ENCODE measurements around the gene IGF2.

IGF2 gene

DNA sequence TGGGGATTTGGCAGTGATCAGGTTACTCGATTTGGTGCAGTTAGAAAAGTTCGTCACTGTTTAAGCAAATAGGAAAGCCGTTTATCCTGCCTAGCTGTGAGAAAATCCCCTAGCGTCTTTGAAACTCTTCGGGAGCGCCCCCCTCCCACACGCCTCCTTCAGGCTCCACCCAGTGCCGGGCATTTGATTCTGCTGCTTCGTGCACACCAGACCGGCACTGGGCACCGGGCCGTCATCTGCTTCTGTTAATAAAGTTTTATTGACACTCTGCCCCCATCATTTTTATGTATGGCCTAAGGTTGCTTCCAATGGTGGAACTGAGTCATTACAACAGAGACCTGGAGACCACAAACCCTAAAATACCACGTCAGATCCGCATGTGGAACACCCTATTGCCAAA is 50.9 kb downstream of the IGF2 start:
- Mint-ChIP-seq H3K27ac (no peak overlapping the region), H3K4me1 (ENCODE audit: low read depth) (no peaks in the 10 kb centered on the region), H3K4me3 (no peak overlapping the region), H3K9me3 (peaks cover 11% of the 10 kb centered on the region), H3K36me3 (ENCODE audit: low read depth) (no peaks in the 10 kb centered on the region), H3K27me3 (ENCODE audit: low read depth) (peaks cover 9% of the 10 kb centered on the region)

DNA sequence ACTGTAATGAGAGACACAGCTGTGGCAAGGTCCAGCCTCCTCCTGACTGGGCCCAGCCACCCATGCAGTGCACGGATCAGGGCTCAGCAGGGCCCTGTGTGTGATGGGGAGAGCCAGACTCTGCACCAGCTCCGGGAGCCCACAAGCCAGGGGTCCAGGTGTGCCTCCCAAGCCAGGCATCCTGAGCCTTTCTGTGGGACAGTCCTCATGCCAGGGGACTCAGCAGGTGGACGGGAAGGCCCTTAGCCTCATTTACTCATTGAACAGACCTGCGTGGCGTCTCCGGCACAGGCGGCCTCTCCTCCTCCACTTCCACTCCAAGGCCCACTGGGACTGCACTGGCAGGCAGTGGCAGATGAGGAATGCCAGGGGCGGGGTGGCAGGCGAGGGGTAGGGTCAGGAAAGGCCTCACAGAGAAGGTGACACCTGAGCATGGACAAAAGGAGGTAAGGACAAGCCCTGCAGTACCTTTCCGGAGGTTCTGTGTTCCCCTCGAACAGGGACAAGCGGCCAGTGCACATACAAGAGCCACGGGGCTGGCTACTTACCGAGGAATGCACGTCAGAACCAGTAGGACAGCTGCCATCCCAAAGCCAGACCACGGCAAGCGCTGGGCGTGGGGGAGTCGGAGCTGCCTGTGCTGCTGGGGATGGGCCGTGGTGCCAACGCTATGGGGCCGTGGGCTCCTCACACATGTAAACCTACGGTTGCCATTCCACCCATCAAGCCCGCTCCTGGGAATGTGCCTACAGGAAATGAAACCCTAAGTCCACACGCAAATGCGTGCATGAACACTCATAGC is 52.7 kb downstream of the IGF2 start:
- H3K4me3 Mint-ChIP-seq, result no peak overlapping the region
- peaks cover 11% of the 10 kb centered on the region for H3K27me3 Mint-ChIP-seq (ENCODE audit: low read depth)
- H3K27ac Mint-ChIP-seq, result no peak overlapping the region
- no peaks in the 10 kb centered on the region for H3K36me3 Mint-ChIP-seq (ENCODE audit: low read depth)
- H3K4me1 Mint-ChIP-seq (ENCODE audit: low read depth), result no peaks in the 10 kb centered on the region
- peaks cover 11% of the 10 kb centered on the region for H3K9me3 Mint-ChIP-seq

DNA sequence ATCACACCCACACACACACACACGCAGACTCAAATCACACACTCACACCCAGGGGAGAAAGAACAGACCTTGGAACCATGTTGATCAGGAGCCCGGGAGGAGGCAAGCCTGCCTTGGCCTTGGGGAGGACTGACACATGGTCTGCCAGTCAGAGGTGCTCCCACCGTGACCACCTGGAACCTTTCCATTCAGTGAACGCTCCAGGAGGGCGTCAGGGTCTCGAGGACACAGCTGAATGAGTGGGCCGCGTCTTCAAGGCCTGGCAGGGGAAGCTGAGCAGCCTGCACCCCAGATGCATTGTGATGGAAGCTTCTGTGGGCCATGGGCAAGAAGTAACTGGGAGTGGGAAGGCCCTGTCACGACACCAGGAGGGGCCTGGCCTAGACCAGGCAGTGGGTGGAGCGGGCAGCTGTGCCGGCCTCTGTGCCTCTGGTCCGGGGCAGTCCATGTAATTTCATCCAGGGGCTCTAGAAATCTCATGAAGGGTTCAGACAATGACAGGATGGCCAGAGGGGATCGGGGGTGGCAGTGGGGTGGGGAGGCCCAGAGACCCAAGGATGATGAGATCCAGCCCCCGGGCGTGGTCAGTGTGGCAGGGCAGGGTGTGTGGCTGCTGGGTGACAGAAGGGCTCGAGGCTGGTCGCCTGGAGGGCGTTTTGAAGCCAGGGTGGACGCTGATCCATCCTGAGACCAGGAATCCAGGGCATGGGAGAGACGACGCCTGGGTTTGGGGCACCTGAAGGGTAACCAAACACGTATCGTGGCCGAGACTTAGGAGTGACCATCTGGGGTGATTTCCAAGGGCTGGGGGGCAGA is 53.7 kb downstream of the IGF2 start:
- H3K4me1 Mint-ChIP-seq (ENCODE audit: low read depth), result no peaks in the 10 kb centered on the region
- H3K27ac Mint-ChIP-seq, result no peak overlapping the region
- peaks cover 13% of the 10 kb centered on the region for H3K27me3 Mint-ChIP-seq (ENCODE audit: low read depth)
- H3K9me3 Mint-ChIP-seq, result peaks cover 11% of the 10 kb centered on the region
- H3K4me3 Mint-ChIP-seq, result no peak overlapping the region
- H3K36me3 Mint-ChIP-seq (ENCODE audit: low read depth), result no peaks in the 10 kb centered on the region

DNA sequence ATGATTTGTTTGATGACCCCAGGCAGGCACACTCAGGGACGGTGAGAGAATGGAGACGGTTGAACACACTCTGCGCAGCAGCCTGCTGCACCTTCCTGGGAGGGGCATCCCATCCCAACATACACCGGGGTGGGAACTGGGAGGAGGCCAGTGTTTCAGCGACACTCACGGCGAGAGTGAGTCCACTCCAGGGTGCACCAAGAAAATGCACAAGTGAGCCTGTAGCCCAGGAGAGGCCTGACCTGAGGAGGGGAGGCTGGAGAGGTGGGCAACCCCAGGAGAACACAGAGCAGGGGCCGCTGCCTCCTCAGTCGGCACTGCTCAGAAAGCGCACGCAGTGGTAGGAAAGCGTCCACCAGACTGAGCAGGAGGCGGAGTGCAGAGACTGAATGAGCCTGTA is 54.5 kb downstream of the IGF2 start:
- Mint-ChIP-seq H3K4me1 (ENCODE audit: low read depth) (no peaks in the 10 kb centered on the region), H3K9me3 (peaks cover 11% of the 10 kb centered on the region), H3K27me3 (ENCODE audit: low read depth) (peaks cover 14% of the 10 kb centered on the region), H3K27ac (no peak overlapping the region), H3K36me3 (ENCODE audit: low read depth) (no peaks in the 10 kb centered on the region), H3K4me3 (no peak overlapping the region)

Measured in T-helper 1 cell treated with Interleukin-12 subunit alpha and Interleukin-12 subunit beta and Interleukin-4 antibody, amounts not matched to agents 30 μg/mL and 1 μg/mL, for 36 hours (primary cell).